ENCODE measurements around the gene LDLRAD3. TPM values are rescaled to one million over a fixed set of nuclear protein-coding genes. Genes with fewer than 3 reads are reported as not detected.

Gene LDLRAD3
- total RNA-seq, 1 donor from 2014 or later = 35.6 TPM

- no peak for DNase-seq (ENCODE audit: low spot score)
- H3K9me3 ChIP-seq (ENCODE audit: low read depth) = no peaks in the 10 kb centered on the region
- no peak overlapping the region for H3K27ac ChIP-seq
- no peak overlapping the region for H3K9ac ChIP-seq
- Mint-ChIP-seq H3K9me3 (no peaks in the 10 kb centered on the region), H3K36me3 (no peaks in the 10 kb centered on the region), H3K4me3 (no peak overlapping the region), H3K4me1 (peaks cover 7% of the 10 kb centered on the region), H3K27ac (no peak overlapping the region), H3K27me3 (ENCODE audit: insufficient read depth, low read depth) (no peaks in the 10 kb centered on the region)
- peaks cover 8% of the 10 kb centered on the region for H3F3A ChIP-seq (ENCODE audit: low read depth)
- no peaks in the 10 kb centered on the region for H3K79me2 ChIP-seq (ENCODE audit: low read depth)
- peaks cover 14% of the 10 kb centered on the region for H3K4me1 ChIP-seq
- H4K20me1 ChIP-seq (ENCODE audit: low read depth) = no peaks in the 10 kb centered on the region
- H3K36me3 ChIP-seq = no peaks in the 10 kb centered on the region
- no peak overlapping the region for H3K4me2 ChIP-seq
- no peak for TF ChIP-seq CTCF (IDR thresholded peaks at IDR 0.05)
- no peak for TF ChIP-seq EZH2phosphoT487 (IDR thresholded peaks at IDR 0.05)
- no peak overlapping the region for H2AFZ ChIP-seq (replicated peaks)
- no peaks in the 10 kb centered on the region for H3K27me3 ChIP-seq
- no peak overlapping the region for H3K4me3 ChIP-seq
Measured at GRCh38 chr11:35935390-35935789, 8.5 kb upstream of the LDLRAD3 start.

GRCh38 chr11:35937111-35937510 lies 6.8 kb upstream of the LDLRAD3 start:
- Histone ChIP-seq H2AFZ (replicated peaks) (peak overlapping the region; percentile 47), H3K27me3 (no peaks in the 10 kb centered on the region), H3K4me3 (no peak overlapping the region), H3K27ac (no peak overlapping the region), H3K4me2 (no peak overlapping the region), H4K20me1 (ENCODE audit: low read depth) (no peaks in the 10 kb centered on the region), H3F3A (ENCODE audit: low read depth) (peaks cover 8% of the 10 kb centered on the region), H3K9ac (no peak overlapping the region), H3K36me3 (no peaks in the 10 kb centered on the region), H3K4me1 (peaks cover 14% of the 10 kb centered on the region), H3K79me2 (ENCODE audit: low read depth) (no peaks in the 10 kb centered on the region), H3K9me3 (ENCODE audit: low read depth) (no peaks in the 10 kb centered on the region)
- Mint-ChIP-seq H3K9me3 (no peaks in the 10 kb centered on the region), H3K36me3 (no peaks in the 10 kb centered on the region), H3K4me1 (peaks cover 7% of the 10 kb centered on the region), H3K27me3 (ENCODE audit: insufficient read depth, low read depth) (no peaks in the 10 kb centered on the region), H3K4me3 (no peak overlapping the region), H3K27ac (no peak overlapping the region)
- TF ChIP-seq EZH2 (IDR thresholded peaks at IDR 0.05) = no peak
- TF ChIP-seq EZH2phosphoT487 (IDR thresholded peaks at IDR 0.05) = no peak
- TF ChIP-seq CTCF (IDR thresholded peaks at IDR 0.05) = no peak
- no peak for DNase-seq (ENCODE audit: low spot score)

- H3K27ac Mint-ChIP-seq = no peak overlapping the region
- H3K27ac ChIP-seq = no peak overlapping the region
- peaks cover 9% of the 10 kb centered on the region for H3F3A ChIP-seq (ENCODE audit: low read depth)
- H3K9me3 Mint-ChIP-seq = no peaks in the 10 kb centered on the region
- TF ChIP-seq EZH2phosphoT487 (IDR thresholded peaks at IDR 0.05) = no peak
- no peak for TF ChIP-seq EZH2 (IDR thresholded peaks at IDR 0.05)
- no peak for TF ChIP-seq CTCF (IDR thresholded peaks at IDR 0.05)
- no peaks in the 10 kb centered on the region for H4K20me1 ChIP-seq (ENCODE audit: low read depth)
- H3K4me3 Mint-ChIP-seq = no peak overlapping the region
- H3K9ac ChIP-seq = no peak overlapping the region
- H3K27me3 ChIP-seq = no peaks in the 10 kb centered on the region
- no peaks in the 10 kb centered on the region for H3K79me2 ChIP-seq (ENCODE audit: low read depth)
- H3K4me3 ChIP-seq = no peak overlapping the region
- peaks cover 18% of the 10 kb centered on the region for H3K4me1 ChIP-seq
- no peaks in the 10 kb centered on the region for H3K36me3 ChIP-seq
- no peaks in the 10 kb centered on the region for H3K27me3 Mint-ChIP-seq (ENCODE audit: insufficient read depth, low read depth)
- no peaks in the 10 kb centered on the region for H3K36me3 Mint-ChIP-seq
- no peak for DNase-seq (ENCODE audit: low spot score)
- peaks cover 9% of the 10 kb centered on the region for H3K4me1 Mint-ChIP-seq
- no peaks in the 10 kb centered on the region for H3K9me3 ChIP-seq (ENCODE audit: low read depth)
- no peak overlapping the region for H3K4me2 ChIP-seq
- H2AFZ ChIP-seq (replicated peaks) = peak overlapping the region; percentile 47
Measured at GRCh38 chr11:35937700-35938099, 6.2 kb upstream of the LDLRAD3 start.
